ENCODE data around the gene PLEKHA1.

DNA sequence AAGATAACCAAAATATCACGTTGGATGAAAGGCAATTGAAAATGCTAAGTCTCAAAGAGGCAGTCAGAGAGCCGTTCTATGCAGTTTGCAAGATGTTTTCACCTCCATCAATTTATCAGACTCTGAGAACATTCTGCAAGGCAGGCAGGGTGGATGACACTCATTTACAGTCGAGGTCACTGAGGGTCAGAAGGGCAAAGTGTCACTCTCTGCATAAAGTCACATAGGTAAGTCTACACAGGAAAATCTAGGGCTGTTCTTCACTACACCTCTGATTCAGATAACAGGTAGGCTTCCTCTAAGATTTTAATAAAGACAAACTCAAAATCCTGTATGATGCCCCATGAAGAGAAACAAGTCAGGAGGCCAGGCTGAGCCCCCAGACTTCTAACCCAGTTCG is 1.4 kb upstream of the PLEKHA1 start:
- TF ChIP-seq ELF4 (IDR thresholded peaks at IDR 0.05) (no peak), BHLHE40 (IDR thresholded peaks at IDR 0.05; ENCODE audit: borderline replicate concordance) (no peak), SP1 (IDR thresholded peaks at IDR 0.05) (no peak), FOXA1 (IDR thresholded peaks at IDR 0.05) (no peak), TARDBP (IDR thresholded peaks at IDR 0.05) (no peak), HDGF (IDR thresholded peaks at IDR 0.05; ENCODE audit: borderline replicate concordance) (no peak), FOXM1 (IDR thresholded peaks at IDR 0.05; ENCODE audit: borderline replicate concordance) (no peak), LEF1 (IDR thresholded peaks at IDR 0.05; ENCODE audit: borderline replicate concordance) (no peak), FOXK2 (IDR thresholded peaks at IDR 0.05) (no peak), PKNOX1 (IDR thresholded peaks at IDR 0.05) (no peak)
